H9 (cell line): Measurements from ENCODE around the gene ATPAF1. TPM values are rescaled to one million over a fixed set of nuclear protein-coding genes. Genes with fewer than 3 reads are reported as not detected.

ENCODE experiments used
- DNase-seq: peaks from one replicate; pipeline ENCODE4 v3.0.0-alpha.2; 2017
- H2AFZ ChIP-seq: one replicate; pipeline ENCODE4 v1.6.1; 2013; ENCODE audit warnings: mild to moderate bottlenecking, low read length, control low read depth, moderate library complexity
- H2AK5ac ChIP-seq: 2 replicates; pipeline ENCODE4 v1.6.1; 2013; ENCODE audit warnings: low read length, control low read depth, mixed read lengths; ENCODE audit not compliant: insufficient read length
- H2BK120ac ChIP-seq: one replicate; pipeline ENCODE4 v1.6.1; 2013; ENCODE audit warnings: low read depth, mild to moderate bottlenecking, low read length, control low read depth, inconsistent platforms; ENCODE audit not compliant: poor library complexity, severe bottlenecking
- H2BK12ac ChIP-seq: 2 replicates; pipeline ENCODE4 v1.6.1; 2013; ENCODE audit warnings: low read length, control low read depth, mixed read lengths, low read depth; ENCODE audit not compliant: insufficient read length
- H2BK15ac ChIP-seq: 2 replicates; pipeline ENCODE4 v1.6.1; 2013; ENCODE audit warnings: low read depth, low read length, control low read depth
- H2BK20ac ChIP-seq: one replicate; pipeline ENCODE4 v1.6.1; 2013; ENCODE audit warnings: low read depth, mild to moderate bottlenecking, low read length, control low read depth, inconsistent platforms; ENCODE audit not compliant: poor library complexity, severe bottlenecking
- H2BK5ac ChIP-seq: 2 replicates; pipeline ENCODE4 v1.6.1; 2013; ENCODE audit warnings: low read length, control low read depth, mixed read lengths; ENCODE audit not compliant: insufficient read length
- H3K14ac ChIP-seq: 2 replicates; pipeline ENCODE4 v1.6.1; 2013; ENCODE audit warnings: low read length, control low read depth; ENCODE audit not compliant: insufficient read depth
- H3K18ac ChIP-seq: 2 replicates; pipeline ENCODE4 v1.6.1; 2013; ENCODE audit warnings: low read depth, mild to moderate bottlenecking, mixed read lengths, low read length, control low read depth; ENCODE audit not compliant: insufficient read length
- H3K23ac ChIP-seq: 2 replicates; pipeline ENCODE4 v1.6.1; 2013; ENCODE audit warnings: low read length, control low read depth, mixed read lengths, low read depth; ENCODE audit not compliant: insufficient read length
- H3K23me2 ChIP-seq: 2 replicates; pipeline ENCODE4 v1.6.1; 2013; ENCODE audit warnings: low read depth, mild to moderate bottlenecking, mixed read lengths, low read length, control low read depth; ENCODE audit not compliant: insufficient read length, poor library complexity, severe bottlenecking
- H3K27ac ChIP-seq: 2 replicates; pipeline ENCODE4 v1.5.1; 2013; ENCODE audit warnings: low read length, control low read depth, mixed read lengths, low read depth; ENCODE audit not compliant: insufficient read length
- H3K27me3 ChIP-seq: 2 replicates; pipeline ENCODE4 v1.6.1; 2013; ENCODE audit warnings: low read length, control low read depth, inconsistent platforms; ENCODE audit not compliant: insufficient read depth
- H3K4ac ChIP-seq: 2 replicates; pipeline ENCODE4 v1.6.1; 2013; ENCODE audit warnings: low read depth, mild to moderate bottlenecking, control low read depth, inconsistent platforms, low read length, moderate library complexity
- H3K4me1 ChIP-seq: 2 replicates; pipeline ENCODE4 v1.6.1; 2013; ENCODE audit warnings: low read length, control low read depth, inconsistent platforms; ENCODE audit not compliant: insufficient read depth
- H3K4me2 ChIP-seq: 2 replicates; pipeline ENCODE4 v1.6.1; 2013; ENCODE audit warnings: low read length, control low read depth, mixed read lengths; ENCODE audit not compliant: insufficient read length, insufficient read depth
- H3K56ac ChIP-seq: 2 replicates; pipeline ENCODE4 v1.6.1; 2013; ENCODE audit warnings: low read depth, mild to moderate bottlenecking, mixed read lengths, low read length, control low read depth; ENCODE audit not compliant: insufficient read length
- H3K79me1 ChIP-seq: 2 replicates; pipeline ENCODE4 v1.6.1; 2013; ENCODE audit warnings: low read depth, mild to moderate bottlenecking, moderate library complexity, low read length, control low read depth, inconsistent platforms; ENCODE audit not compliant: insufficient read depth, poor library complexity, severe bottlenecking
- H3K79me2 ChIP-seq: 2 replicates; pipeline ENCODE4 v1.6.1; 2013; ENCODE audit warnings: low read length, control low read depth, inconsistent platforms; ENCODE audit not compliant: insufficient read depth
- H3K9ac ChIP-seq: 2 replicates; pipeline ENCODE4 v1.6.1; 2013; ENCODE audit warnings: low read length, control low read depth, mixed read lengths; ENCODE audit not compliant: insufficient read length; ENCODE audit errors: extremely low read depth
- H3K9me3 ChIP-seq: one replicate; pipeline ENCODE4 v1.6.1; 2013; ENCODE audit warnings: low read depth, low read length, inconsistent platforms; ENCODE audit not compliant: control insufficient read depth
- H3T11ph ChIP-seq: one replicate; pipeline ENCODE4 v1.6.1; 2013; ENCODE audit warnings: mild to moderate bottlenecking, low read length, control low read depth, inconsistent platforms
- H4K20me1 ChIP-seq: one replicate; pipeline ENCODE4 v1.6.1; 2013; ENCODE audit not compliant: control insufficient read depth, insufficient read length, insufficient read depth
- H4K5ac ChIP-seq: 2 replicates; pipeline ENCODE4 v1.6.1; 2013; ENCODE audit warnings: low read depth, mild to moderate bottlenecking, mixed read lengths, low read length, control low read depth; ENCODE audit not compliant: insufficient read length
- H4K8ac ChIP-seq: replicated peaks from 2 replicates; pipeline ENCODE4 v1.6.1; 2013; ENCODE audit warnings: low read length, control low read depth, mixed read lengths, low read depth; ENCODE audit not compliant: insufficient read length
- H4K91ac ChIP-seq: 2 replicates; pipeline ENCODE4 v1.6.1; 2013; ENCODE audit warnings: low read depth, mild to moderate bottlenecking, moderate library complexity, mixed read lengths, low read length, control low read depth; ENCODE audit not compliant: insufficient read length
- H3K27ac Mint-ChIP-seq, 3 experiments: 2 replicates in 2 of 3; 3 replicates in 1 of 3; pipeline ENCODE4 v1.8.0; 2020 to 2021; ENCODE audit warnings: mixed read lengths in 3 of 3, mild to moderate bottlenecking in 1 of 3, moderate library complexity in 1 of 3
- H3K27me3 Mint-ChIP-seq: 2 replicates; pipeline ENCODE4 v1.8.0; 2021; ENCODE audit warnings: low read depth, mild to moderate bottlenecking, moderate library complexity, mixed read lengths
- H3K36me3 Mint-ChIP-seq, 3 experiments: 2 replicates in 2 of 3; 3 replicates in 1 of 3; pipeline ENCODE4 v1.8.0; 2020 to 2021; ENCODE audit warnings: low read depth in 3 of 3, mixed read lengths in 3 of 3; ENCODE audit not compliant: insufficient read depth in 1 of 3
- H3K4me1 Mint-ChIP-seq, 2 experiments: 2 replicates each; pipeline ENCODE4 v1.8.0; 2020; ENCODE audit warnings: mixed read lengths in 2 of 2
- H3K4me3 Mint-ChIP-seq, 2 experiments: 2 replicates in 1 of 2; 3 replicates in 1 of 2; pipeline ENCODE4 v1.8.0; 2020 to 2021; ENCODE audit warnings: mild to moderate bottlenecking in 2 of 2, mixed read lengths in 2 of 2, moderate library complexity in 1 of 2
- H3K9me3 Mint-ChIP-seq, 2 experiments: 2 replicates in 1 of 2; 3 replicates in 1 of 2; pipeline ENCODE4 v1.8.0; 2020; ENCODE audit warnings: mild to moderate bottlenecking in 2 of 2, mixed read lengths in 2 of 2, moderate library complexity in 1 of 2
- CTCF ChIP-seq: fragments of 200-600 bp; sonication (generic); conservative IDR thresholded peaks from 3 replicates; pipeline ENCODE4 v1.8.0; 2021; ENCODE audit warnings: antibody characterized with exemption, mild to moderate bottlenecking
- WGBS: extraction: QIAGEN DNeasy Blood & Tissue Kit; methylation state at CpG from one replicate; pipeline ENCODE4 v1.1.7; 2013; ENCODE audit warnings: missing lambda C conversion rate, low lambda C conversion rate, mixed read lengths; ENCODE audit not compliant: insufficient read length; ENCODE audit errors: extremely low coverage; 5-methylcytosine and 5-hydroxymethylcytosine counted together
- total RNA-seq: library from RNA; stranded (reverse); gene quantifications from 2 replicates; pipeline ENCODE4 v1.2.1, GENCODE V29; 2021

The ATPAF1 gene
- total RNA-seq, 1 experiment from 2014 or later = 57.3 TPM

- no peaks in the 10 kb centered on the region for H3K27me3 ChIP-seq
- no peaks in the 10 kb centered on the region for H3K9me3 ChIP-seq
- no peak overlapping the region for H2AFZ ChIP-seq
- no peak overlapping the region for H2BK5ac ChIP-seq
- H3K79me1 ChIP-seq = no peaks in the 10 kb centered on the region
- H3K4me2 ChIP-seq = no peak overlapping the region
- no peak overlapping the region for H3K4me3 Mint-ChIP-seq
- no peak overlapping the region for H3K27ac ChIP-seq
- no peak overlapping the region for H3K4ac ChIP-seq
- no peak for TF ChIP-seq CTCF
- no peak overlapping the region for H2BK20ac ChIP-seq
- no peak overlapping the region for H3K14ac ChIP-seq
- H3K56ac ChIP-seq = no peak overlapping the region
- H2BK120ac ChIP-seq = no peak overlapping the region
- no peak overlapping the region for H3K27ac Mint-ChIP-seq
- no peaks in the 10 kb centered on the region for H3K79me2 ChIP-seq
- no peak overlapping the region for H4K5ac ChIP-seq
- no peak overlapping the region for H4K91ac ChIP-seq
- H2BK12ac ChIP-seq = no peak overlapping the region
- H3K18ac ChIP-seq = no peak overlapping the region
- no peaks in the 10 kb centered on the region for H4K20me1 ChIP-seq
- H3K4me1 Mint-ChIP-seq = no peaks in the 10 kb centered on the region
- no peak overlapping the region for H2BK15ac ChIP-seq
- H2AK5ac ChIP-seq = no peak overlapping the region
- H3K9me3 Mint-ChIP-seq = peaks cover 3 to 10% of the 10 kb centered on the region in 2 experiments; a peak in 3 of 5 replicates
- DNase-seq = no peak
- H3K36me3 Mint-ChIP-seq = peaks cover 22 to 37% (median 34%) of the 10 kb centered on the region in 3 experiments
- no peak overlapping the region for H3K23ac ChIP-seq
- H3K27me3 Mint-ChIP-seq = no peaks in the 10 kb centered on the region
- no CpG with 5 or more reads among the region's 4 CpGs for WGBS
- no peaks in the 10 kb centered on the region for H3K23me2 ChIP-seq
- no peaks in the 10 kb centered on the region for H3K4me1 ChIP-seq
- no peak overlapping the region for H3T11ph ChIP-seq
- H4K8ac ChIP-seq = no peak overlapping the region
- no peak overlapping the region for H3K9ac ChIP-seq
Measured at GRCh38 chr1:46645815-46646214, 22.3 kb downstream of the ATPAF1 start.
